Neural cell (in vitro differentiated cells): Measurements from ENCODE around the gene MSH3.

Experiments used
- EP300 ChIP-seq: fragments of 450-650 bp; conservative IDR thresholded peaks from 2 replicates; pipeline ENCODE4 v1.6.1; 2014; ENCODE audit warnings: antibody characterized with exemption, mild to moderate bottlenecking, moderate library complexity; ENCODE audit not compliant: poor library complexity, severe bottlenecking
- MXI1 ChIP-seq: fragments of 450-650 bp; conservative IDR thresholded peaks from 2 replicates; pipeline ENCODE4 v1.6.1; 2014; ENCODE audit warnings: antibody characterized with exemption, mild to moderate bottlenecking; ENCODE audit not compliant: poor library complexity, severe bottlenecking
- RAD21 ChIP-seq: fragments of 450-650 bp; conservative IDR thresholded peaks from 2 replicates; pipeline ENCODE4 v1.6.1; 2014; ENCODE audit warnings: antibody characterized with exemption, mild to moderate bottlenecking, moderate library complexity

DNA sequence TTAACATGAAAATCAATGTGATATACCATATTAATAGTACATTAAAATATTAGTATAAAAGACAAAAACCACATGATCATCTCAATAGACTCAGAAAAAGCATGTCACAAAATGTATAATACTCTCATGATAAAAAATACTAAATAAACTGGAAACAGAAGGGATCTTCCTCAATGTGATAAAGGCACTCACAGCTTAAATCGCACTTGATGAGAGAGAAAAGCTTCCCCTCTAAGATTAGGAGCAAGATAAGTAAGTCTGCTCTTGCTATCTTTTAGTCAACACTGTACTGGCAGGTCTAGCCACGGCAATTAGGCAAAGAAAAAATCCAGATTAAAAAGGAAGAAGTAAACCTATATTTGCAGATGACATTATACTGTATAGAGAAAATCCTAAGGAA, 21.8 kb upstream of the MSH3 start:
- TF ChIP-seq MXI1 (no peak), RAD21 (no peak), EP300 (no peak)
